ENCODE measurements around the gene PIGQ. TPM values are rescaled to one million over a fixed set of nuclear protein-coding genes. Genes with fewer than 3 reads are reported as not detected.

PIGQ gene
- total and polyA plus RNA-seq, 2 of the 8 experiments (the other 6 are each of a cell fraction or from before 2014, with no cell fraction given): 36.0 to 49.2 TPM

GRCh38 chr16:620700-621525 is 51.1 kb downstream of the PIGQ start (continued):
- TF ChIP-seq NRF1 (IDR thresholded peaks at IDR 0.05; ENCODE audit: low read depth, low read length): no peak
- TF ChIP-seq FOSL1 (IDR thresholded peaks at IDR 0.05; ENCODE audit: insufficient read depth, low read depth, low read length): no peak
- TF ChIP-seq EP300 (IDR thresholded peaks at IDR 0.05; ENCODE audit: borderline replicate concordance in 1 of 2, low read depth in 2 of 2, low read length in 2 of 2): no peak
- TF ChIP-seq ZNF274 (IDR thresholded peaks at IDR 0.05; ENCODE audit: borderline replicate concordance, extremely low read depth, low read length): no peak
- no peak for TF ChIP-seq TEAD4 (IDR thresholded peaks at IDR 0.05; ENCODE audit: low read depth, low read length)
- TF ChIP-seq MAFK (IDR thresholded peaks at IDR 0.05; ENCODE audit: low read depth, low read length): no peak
- TF ChIP-seq JUN (IDR thresholded peaks at IDR 0.05; ENCODE audit: low read depth, low read length): no peak
- TF ChIP-seq SAP30 (IDR thresholded peaks at IDR 0.05; ENCODE audit: insufficient read depth, insufficient replicate concordance, low read length): no peak
- TF ChIP-seq TAF1 (IDR thresholded peaks at IDR 0.05; ENCODE audit: low read depth, low read length): no peak

Measured in H1 (cell line).